GM21619 (cell line): ENCODE data around the gene C6orf15.

Experiments used
- ATAC-seq: cut with Tn5 transposase; IDR thresholded peaks from one replicate; pipeline ENCODE4 v1.9.1; 2021; ENCODE audit not compliant: unreplicated experiment

C6orf15 gene

DNA sequence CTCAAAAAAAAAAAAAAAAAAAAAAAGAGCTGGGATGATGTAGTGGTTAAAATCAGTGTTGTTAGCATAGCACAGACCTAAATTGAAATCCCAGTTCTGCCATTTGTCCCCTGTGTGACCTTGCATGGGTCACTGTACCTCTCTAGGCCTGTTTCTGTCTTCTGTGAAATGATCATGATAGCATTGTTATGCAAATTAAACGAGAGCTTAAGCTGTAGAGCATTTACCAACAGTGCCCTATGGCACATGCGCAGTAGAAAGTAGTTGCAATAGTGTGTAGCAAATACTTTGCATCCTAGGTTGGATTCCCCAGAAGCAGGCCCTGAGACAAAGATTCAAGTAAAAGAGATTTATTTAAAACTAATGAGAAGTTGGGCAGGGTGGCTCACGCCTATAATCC lies 19.2 kb upstream of the C6orf15 start:
- no peak for ATAC-seq

DNA sequence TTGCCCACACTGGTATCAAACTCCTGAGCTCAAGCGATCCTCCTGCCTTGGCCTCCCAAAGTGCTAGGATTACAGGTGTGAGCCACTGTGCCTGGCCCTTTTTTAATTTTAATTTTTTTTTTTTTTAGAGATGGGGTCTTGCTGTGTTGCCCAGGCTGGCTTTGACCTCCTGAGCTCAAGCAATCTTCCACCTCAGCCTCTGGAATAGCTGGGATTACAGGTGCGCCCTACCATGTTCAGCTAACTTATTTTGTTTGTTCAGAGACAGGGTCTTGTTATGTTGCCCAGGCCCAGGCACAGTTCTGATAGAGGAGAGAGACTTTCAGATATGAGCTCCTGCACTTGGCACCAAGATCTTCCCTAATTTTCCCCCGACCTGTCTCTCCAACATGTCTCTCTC lies 18.4 kb upstream of the C6orf15 start:
- no peak for ATAC-seq

DNA sequence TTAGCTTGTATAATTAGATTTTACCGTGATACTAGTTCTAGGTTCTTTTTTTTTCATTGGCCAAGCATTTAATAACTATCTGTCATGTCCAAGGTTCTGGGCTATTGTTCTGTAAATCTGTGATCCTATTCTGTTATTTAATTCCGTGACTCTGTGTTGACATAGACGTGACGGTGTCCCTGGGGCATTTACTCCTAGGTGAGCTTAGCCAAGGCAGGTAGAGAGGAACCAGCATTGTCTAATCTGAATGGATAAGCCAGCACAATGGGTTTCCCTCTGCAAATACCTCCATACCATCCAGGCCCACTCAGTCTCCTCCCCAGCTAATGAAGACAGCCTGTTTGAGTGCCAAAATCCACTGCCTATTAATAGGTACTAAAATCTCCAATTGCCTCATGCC lies 16.8 kb upstream of the C6orf15 start:
- ATAC-seq, result no peak

DNA sequence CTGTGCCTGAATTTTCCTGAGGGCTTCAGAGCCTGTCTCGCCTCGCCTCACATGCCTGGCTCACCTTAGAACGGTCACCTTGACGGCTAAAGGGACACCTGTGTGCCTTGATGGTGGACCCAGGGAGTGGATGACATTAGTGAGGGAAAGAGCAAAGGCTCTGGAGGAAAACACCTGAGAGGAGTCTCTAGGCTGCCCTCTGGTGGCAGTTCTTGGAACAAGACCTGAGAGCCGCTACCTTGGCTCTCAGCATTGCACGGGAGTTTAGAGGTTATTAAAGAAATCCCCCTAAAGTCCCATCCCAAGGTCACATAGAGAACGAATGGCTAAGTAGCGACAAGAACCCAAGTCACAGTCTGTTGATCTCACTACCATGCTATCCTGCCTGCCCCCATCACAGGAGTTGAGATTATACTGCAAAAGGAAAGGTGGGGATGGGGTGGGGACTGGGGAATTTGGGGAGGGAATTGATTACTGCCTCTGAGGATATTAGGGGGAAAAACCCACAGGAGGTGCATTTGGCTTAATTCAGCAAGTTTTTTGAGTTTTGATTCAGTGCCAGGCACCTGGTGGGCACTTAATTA lies 15.8 kb upstream of the C6orf15 start:
- no peak for ATAC-seq

DNA sequence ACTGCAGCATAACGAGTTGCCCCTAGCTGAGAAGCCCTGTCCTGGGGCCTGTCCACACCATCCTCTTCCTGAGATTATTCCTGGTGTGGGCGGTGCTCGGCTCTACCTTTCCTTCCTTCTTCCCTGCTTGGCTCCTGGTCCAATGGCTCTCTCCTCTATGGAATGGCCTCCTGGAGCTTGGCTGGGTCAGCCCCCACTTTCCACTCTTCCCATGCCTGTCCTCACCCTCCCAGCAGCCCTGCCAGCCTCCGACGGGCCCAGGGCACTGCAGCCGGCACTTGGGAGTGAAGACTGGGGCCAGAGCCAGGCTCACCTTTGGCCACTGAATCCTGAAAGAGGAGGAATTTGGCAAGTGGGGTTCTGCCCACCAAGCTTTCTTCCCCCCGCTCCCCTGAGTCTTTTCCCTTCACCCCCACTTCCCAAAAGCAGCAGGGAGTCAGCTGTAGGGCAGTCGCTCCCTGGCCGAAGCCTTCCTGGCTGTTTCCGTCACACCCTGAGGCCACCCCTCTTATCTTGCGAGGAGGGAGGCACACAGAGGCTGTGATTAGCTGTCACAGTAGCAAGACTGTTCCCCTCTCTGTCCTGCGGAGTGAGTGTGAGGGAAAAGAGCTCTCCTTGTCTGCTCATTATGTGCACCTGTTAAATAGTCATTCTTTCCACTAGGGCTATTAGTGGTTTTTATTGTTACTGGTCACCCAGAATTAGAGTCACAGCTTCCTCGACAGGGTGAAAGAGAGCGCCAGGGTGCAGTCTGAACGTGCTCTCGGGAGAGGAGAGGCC lies 14.2 kb upstream of the C6orf15 start:
- ATAC-seq, result no peak

DNA sequence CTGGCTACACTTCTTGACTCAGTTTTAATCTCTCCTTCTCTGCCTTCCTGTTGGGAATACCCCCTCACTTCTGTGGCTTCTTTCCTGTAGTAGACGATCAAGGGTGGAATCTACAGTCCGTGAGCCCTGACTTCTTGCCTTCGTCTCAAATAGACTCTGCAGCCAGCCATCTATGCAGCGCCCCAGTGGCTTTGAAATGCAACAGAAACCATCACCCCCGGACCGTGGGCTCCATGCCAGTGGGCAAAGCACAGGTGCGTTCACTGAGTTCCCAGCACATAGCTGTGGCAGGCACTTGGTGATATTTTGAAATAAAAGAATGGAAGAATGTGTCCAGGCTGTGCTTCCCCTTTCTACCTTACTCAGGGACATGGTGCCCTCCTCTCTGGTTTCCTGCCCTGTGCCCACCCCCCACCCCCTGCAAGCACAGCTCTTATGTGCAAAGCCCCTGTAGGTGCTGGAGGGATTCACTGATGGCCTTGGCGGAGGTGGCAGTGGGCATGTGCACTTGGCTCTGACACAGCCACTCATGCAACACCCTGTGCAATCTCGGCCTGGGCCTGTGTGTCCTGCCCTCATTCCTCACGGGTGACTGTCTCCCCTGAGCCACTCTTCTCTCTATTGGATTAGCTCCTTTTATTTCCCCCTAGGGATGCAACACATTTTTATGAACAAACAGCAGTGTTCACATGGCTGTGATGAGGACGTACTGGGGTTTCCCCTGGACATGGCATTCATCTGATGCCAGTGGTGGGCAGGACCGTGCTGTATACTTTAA lies 13.4 kb upstream of the C6orf15 start:
- ATAC-seq, result no peak

DNA sequence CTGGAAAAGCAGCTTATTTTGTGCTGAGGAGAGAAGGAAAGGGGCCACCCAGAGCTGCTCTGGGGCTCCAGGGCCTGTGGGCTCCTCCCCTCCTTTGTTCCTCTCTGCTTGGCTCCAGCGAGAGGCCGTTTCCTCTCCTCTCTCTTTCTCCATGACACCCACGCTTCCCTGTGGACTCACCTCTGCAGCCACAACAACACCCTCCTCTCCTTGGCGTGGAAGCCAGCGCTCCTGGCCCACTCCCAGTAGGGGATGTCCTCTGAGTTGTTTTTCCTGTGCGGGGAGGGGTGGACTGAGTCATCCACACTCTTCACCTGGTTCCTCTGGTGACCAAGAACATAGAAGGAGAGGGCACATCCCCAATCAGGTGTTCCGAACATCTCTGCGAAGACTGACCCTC lies 12.8 kb upstream of the C6orf15 start:
- ATAC-seq, result no peak

DNA sequence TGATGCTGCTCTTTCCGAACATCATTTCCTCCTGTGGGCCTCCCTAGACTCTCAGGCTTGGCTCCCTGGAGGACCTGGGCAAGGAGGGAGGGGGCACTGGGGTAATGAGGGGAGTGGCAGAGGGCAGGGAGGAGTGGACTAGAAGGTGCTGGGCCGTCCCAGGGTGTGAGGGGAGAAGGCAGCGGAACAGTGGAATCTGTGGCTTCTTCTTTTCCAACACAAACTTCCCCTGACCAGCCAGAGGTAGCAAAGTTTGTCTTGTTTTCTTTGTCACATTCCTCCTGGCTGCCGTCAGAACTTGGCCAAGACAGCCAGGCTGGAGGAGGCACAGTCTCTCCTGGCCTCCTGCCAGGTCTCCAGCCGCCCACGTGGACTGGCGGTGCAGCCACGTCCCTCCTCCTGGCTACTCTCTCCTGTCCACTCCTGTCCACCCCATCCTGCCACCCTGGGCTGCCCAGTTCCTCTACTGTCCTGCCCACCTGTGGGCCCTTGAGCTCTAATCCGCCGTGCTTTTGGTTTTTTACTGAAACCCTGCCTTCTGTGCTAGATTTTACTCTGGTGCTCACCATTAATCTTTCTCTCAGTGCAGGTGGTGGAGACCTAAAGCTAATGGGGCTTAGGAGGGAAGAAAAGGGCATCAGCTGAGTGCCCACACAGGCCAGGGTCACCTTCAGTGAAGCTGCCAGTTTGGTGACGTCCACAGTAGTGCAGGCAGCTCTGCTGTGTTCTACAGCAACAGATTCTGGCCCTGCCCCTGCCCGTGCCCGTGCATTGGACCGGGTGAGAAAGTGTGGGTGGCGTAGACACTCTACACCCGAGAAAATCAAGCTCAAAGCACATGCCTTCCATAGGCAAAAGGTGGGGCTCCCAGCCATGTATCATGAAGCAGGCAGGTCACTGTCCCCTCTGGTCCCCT lies 10.7 kb upstream of the C6orf15 start:
- ATAC-seq, result no peak

DNA sequence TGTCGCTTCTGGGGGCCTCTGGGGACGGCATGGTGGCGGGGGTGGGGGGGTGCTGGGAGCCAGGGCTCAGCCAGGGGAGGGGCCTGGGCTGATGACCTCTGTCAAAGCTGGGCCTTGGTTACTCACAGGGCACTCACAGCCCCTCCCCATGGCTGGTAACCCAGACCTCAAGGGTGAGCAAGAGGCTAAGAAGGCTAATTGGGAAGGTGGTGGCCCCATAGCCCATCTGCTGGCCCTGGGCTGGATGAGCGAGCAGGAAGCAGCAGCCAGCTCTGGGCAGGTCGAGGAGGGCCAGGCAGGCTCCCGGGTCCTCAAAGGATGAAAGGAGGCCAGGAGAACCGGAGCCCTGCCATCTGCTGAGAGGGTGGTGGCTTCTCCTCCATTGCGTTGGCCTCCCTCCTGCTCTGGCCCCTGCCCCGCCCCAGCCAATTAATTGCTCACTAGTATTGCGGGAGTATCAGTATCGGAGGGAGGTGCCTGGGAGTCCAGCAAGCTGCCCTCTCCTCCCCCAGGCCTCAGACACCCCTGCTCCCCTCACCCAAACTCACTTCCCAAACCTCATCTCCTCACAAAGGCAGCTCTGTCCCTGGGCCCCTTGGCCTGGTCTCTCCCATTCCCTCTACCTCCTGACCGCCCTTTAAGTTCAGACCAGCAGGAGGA lies 8.9 kb upstream of the C6orf15 start:
- no peak for ATAC-seq

DNA sequence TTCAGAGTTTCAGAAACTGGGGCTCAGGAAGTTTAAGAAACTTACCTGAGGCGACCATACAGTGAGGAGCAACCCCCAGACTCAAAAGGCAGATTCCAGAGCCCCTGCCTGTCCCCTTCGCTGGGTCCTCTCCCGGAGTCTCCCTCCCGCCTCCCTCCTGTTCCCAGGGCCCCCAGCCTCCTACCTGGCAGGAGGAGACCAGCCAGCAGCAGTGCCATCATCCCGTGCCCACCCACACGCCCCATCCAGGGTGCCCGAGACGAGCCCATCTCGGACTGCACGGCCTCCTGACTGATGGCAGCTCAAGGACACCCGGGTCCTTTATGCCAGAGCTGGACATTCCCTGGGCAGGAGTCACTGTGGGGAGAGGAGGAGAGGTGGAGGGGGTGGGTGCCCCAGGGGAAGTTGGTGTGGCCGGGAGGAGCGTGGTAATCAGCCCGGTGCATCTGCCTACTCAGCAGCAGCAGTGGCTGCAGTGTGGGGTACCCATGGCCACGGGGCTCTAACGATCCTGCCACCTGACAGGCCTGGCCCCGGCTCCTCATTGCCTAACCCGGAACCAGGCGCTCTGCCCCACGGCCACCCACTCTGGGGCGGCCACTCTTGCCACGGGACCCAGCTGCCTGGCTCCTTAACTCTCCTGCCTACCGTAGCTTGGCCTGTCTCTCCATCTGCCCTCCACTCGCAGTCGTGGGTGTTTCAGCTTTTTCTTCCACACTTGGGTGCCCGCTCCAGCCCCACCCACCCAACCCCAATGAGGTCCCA lies 8.0 kb upstream of the C6orf15 start, which contains the start of gene CDSN:
Gene CDSN (minus strand): TSS at position 296 of the 765 bp plus-strand sequence. CDS start 27 bp downstream, at position 269.
- no peak for ATAC-seq

DNA sequence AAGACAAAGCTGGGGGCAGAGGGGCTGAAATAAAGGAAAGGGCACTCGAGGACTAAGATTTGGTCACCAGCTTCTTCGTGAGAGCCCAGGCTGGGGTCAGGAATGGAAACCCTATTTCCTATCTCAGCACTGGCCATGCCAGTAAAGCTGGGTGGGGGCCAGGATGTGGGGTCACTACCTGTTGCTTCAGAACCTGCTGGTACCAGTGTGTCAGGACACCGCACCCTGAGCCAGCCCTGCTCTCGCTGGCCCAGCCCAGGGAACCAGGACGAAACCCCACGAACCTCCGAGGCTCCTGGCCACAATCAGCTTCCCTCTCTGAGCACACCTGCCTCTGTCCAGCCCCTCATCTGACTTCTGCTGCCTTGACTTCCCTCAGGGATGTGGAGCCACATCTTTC lies 5.8 kb upstream of the C6orf15 start:
- no peak for ATAC-seq

DNA sequence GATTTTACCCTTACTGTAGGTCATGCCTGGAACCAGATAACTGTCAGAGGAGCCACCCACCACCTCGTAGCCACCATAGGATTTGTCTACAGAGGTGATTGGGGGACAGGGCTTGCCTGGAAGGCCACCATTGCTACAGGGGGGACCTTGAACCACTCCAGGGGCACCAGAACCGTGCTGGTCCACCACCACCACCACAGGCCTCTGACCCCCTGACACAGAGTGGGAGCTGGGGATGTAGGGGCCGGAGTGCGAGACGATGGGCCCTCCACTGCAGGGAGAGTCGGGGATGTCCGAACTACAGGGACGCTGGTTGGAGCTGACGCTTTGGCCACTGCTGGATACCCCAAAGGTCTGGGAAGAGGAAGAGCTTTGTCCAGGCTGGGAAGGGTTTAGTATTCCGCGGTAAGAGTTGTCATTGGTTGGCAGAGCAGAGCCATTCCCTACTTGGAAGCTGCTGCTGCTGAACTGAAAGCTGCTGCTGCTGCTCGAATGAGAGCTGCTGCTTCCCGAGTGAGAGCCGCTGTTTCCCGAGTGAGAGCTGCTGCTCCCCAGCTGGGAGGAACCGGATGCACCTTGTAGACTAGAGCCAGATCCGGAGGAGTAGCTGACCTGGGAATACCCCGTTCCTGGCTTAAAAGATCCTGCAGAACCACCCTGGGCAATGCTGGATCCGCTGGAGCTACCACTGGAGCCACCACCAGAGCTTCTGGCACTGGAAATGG lies 4.4 kb upstream of the C6orf15 start:
- ATAC-seq, result no peak

DNA sequence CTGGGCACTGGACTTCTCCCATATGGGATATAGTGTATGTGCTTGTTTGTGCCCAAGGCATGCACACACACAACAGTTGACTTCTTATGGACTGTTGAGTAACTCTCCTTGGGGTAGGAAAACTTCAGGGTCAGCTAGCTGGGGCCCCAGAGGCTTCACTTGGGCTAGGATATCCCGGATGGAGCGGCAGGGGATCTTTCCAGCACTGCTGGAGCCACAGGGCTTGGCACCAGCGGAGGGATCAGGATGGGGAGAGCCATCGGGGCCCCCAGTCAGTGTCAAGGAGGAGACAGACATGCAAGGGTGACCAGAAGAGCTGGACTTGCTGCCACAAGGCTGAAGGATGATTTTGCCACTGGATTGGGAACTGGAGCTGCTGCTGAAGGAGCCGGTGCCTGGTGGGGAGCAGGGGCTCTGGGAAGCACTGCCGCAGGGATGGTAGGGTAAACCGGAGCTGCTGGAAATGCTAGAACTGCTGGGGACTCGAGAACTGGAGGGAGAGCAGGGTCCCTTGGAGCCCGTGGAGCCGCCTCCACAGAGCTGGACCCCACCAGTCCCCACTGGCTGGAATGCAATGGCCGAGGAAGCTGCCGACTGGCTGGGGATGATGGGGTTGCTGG lies 3.7 kb upstream of the C6orf15 start:
- ATAC-seq, result no peak

DNA sequence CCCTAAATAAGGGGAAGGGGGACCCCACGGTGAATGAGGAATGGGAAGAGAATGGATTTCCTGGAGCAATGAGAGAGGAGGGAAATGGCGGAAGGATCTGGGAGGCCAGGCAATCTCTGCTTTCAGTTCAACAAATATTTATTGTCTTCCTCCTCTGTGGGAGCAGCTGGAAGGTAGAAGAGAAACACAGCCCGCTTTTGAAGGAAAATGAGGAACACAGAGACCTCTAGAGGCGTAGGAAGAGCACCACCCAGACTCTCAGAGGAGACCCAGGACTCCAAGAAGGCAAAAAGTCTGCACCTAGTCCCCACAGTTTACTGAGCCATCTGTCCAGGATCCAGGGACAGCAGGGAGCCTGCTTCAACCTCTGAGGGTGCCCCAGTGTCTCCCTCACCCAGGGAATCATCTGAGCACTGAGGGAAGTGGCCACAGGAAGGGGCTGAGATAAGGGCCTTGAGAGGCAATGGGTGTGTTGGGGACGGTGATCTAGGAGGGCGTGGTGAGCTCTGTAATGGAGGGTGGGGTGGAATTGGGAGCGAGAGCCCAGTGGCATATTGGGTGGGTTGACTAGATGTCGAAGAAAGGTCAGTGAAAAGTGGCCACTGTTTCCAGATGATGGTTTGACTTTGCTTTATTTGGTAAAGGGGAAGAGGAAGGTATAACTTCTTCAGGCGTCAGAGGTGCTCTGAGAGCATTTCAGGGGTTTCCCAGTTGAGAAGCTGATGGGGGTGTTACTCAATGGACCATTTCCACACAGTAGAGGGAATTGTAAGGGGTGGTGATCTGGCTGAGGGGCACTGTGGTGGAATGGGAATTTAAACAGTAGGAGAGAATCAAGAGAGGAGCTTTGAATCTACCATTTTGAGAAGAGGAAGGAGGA lies 2.8 kb upstream of the C6orf15 start:
- ATAC-seq, result no peak

DNA sequence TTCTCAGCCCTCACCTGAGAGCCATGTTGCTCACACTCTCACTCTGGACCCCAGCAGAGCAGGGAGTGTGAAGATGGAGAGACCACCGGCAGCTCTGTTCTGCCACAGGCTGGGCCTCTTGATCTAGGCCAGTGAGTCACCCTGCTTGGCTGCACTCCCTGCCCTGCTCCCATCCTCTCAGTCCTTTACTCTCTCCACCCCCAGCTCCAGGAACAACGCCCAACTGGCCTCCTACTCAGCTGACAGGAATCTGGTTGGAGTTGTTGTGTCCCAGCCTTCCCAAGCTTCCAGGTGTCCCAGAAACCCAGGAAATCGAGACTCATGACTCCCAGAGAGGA lies 2.1 kb upstream of the C6orf15 start, which contains the start of gene PSORS1C1:
Gene PSORS1C1 (plus strand): TSS at position 260 of the 338 bp plus-strand sequence. CDS start 14,833 bp downstream, outside the sequence.
- no peak for ATAC-seq

DNA sequence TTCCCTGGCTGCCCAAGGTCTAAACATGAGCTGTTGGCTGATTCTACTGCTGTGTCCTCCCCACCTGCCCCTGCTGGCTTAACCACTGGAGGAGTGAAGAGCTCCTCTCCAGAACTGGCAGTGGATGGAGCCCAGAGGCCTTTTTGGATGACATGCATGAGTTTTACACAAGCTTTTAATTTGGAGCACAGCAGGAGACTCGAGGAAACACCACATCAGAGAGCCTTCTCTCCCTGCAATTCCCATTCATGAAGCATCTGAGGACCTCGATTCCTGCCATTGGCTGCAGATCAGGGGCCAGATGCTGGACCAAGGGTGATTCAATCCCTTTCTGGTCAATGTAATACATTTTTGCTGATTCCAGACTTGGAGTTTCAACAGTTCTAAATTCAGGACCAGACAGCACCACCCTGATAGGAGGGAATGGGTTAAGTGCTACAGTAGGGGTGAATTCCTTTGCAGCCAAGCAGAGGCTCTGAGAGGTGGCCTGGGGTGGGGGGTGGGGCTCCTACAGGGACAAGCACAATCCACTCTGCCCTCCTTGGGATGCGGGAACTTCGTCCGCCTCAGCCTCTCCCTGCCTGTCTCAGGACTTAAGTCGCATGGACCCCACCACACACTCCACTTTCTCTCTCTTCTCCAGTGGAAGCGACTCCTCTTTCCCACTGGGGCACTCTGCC lies 1.6 kb upstream of the C6orf15 start:
- ATAC-seq, result no peak

DNA sequence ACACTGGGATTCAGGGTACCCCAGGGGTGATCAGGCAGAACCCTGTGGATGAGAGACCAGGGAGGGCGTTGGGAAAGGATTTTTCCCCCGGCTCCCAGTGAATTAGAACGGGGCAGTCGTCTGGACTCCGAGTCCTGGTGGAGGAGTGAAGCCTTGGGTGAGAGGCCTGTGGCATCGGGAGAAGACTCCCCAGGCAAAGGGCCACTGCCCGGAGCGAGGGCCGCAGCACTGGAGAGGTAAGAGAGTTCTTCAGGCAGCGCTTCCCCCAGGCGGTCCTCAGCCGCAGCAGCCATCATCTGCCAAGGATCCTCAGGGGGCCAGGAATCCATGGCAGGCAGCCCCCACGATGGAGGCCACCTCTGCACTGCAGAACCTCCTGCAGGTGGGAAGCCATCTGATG lies 663 bp downstream of the C6orf15 start:
- no peak for ATAC-seq
